ENCODE data around the gene ILF2.
A peak's percentile ranks its signal among the peaks of the same experiment; 100 is the strongest.
"Not testable (repeated sequence)": the region's sequence is repeated elsewhere in the genome, so short reads cannot be mapped to it uniquely, and the experiment has no call there.

Gene ILF2

DNA sequence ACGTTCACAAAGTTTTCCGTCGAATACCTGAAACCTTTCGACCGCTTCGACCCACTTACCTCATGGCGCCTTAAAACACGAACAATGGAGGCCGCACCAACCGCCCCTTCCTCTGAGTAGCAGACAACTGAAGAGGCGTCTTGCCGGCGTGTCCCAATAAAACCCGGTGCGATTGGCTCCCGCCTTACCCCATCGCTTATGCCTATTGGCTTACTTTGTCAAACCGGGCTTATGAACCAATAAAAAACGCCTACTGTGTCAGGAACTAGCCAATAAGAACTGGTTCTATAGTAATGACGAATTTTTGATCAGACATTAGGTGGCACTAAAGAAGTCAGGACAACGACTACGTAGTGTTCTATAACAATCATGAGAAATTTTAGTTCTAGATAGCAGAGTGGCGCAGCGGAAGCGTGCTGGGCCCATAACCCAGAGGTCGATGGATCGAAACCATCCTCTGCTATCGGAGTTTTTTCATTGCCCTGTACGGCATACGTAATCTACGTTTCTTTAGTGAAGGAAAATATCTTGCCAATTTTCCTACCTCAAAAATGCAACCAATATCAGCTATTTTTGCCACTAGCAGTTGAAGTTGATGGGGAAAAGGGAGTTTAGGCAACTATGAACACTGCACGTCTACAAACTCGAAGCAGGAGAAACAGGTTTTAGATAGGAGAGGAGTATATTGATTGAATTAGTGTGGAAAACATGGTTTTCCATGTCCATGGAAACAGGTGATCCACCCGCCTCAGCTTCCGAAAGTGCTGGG lies at the start of gene ILF2:
ILF2 (minus strand) TSS at position 135 of the 769 bp plus-strand sequence; CDS start at position 64, 71 bp downstream.
- DNase-seq = peak; percentile 98

DNA sequence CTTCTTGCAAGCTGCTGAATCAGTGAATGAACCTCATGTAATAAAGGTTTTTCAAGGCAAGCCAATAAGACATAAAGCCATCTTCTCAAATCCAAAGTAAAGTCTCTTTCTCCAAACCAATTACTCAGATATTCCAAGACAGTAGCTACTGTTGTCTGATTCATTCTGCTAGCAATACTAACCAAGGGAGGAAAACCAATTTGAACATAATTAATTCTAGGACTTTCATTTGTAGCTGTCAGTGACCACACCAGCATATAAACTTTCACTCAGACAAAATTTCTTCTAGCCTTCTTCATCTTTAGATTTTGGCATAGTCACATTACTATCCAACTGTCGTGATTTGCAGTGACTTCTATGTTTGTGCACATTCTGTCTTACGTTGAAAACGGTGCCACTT lies 46.5 kb upstream of the ILF2 start:
- DNase-seq = no peak

DNA sequence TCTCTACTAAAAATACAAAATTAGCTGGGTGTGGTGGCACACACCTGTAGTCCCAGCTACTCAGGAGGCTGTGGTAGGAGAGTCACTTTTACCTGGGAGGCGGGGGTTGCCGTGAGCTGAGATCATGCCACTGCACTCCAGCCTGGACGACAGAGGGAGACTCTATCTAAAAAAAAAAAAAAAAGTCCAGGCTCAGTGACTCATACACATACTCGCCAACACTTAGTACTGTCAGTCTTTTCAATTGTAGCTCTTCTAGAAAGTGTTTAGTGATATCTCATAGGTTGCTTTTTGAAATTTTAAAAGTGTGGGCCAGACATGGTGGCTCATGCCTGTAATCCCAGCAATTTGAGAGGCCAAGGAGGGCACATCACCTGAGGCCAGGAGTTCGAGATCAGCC lies 45.4 kb upstream of the ILF2 start:
- not testable (repeated sequence) for DNase-seq

DNA sequence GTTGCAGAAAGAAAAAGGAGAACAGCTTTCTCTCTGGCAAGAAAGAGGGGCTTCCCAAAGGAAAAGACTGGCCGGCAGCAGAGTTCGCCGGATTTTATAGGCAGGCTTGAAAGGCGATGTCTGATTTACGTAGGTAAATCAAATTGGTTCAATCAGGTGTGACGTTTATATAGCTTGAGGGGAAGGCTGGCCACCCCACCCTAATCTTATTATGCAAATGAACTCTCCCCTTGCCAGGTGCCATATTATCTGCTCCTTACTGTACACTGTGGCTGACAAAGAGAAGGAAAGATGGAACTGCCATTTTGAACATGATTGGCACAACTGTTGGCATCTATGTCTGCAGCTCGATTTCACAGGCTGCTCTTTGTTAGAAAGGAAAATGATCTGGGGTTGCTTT lies 40.2 kb upstream of the ILF2 start:
- no peak for DNase-seq

DNA sequence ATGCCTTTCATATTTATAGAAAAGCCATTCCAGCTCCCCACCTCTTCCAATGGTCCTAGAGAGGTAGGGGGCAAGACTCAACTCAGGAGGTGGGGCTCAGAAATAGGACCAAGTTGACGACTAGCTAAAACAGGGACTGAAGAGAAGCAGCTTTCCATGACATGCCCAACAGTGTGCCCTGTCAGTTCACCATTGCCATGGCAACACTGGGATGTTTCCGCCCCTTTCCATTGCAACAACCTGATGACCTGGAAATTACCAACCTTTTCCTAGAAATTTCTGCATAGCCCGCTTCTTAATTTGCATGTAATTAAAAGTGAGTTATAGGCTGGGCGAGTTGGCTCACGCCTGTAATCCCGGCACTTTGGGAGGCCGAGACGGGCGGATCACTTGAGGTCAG lies 34.7 kb upstream of the ILF2 start:
- no peak for DNase-seq

DNA sequence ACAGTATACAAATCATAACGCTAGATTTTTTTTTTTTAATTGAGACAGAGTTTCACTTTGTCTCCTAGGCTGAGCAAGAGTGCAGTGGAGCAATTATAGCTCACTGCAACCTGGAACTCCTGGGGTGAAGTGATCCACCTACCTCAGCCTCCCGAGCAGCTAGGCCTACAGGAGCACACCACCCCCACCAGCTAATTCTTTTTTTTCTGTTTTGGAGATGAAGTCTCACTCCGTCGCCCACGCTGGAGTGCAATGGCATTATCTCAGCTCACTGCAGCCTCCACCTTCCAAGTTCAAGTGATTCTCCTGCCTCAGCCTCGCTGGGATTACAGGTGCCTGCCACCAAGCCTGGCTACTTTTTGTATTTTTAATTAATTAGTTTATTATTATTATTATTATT lies 29.0 kb upstream of the ILF2 start:
- no peak for DNase-seq

DNA sequence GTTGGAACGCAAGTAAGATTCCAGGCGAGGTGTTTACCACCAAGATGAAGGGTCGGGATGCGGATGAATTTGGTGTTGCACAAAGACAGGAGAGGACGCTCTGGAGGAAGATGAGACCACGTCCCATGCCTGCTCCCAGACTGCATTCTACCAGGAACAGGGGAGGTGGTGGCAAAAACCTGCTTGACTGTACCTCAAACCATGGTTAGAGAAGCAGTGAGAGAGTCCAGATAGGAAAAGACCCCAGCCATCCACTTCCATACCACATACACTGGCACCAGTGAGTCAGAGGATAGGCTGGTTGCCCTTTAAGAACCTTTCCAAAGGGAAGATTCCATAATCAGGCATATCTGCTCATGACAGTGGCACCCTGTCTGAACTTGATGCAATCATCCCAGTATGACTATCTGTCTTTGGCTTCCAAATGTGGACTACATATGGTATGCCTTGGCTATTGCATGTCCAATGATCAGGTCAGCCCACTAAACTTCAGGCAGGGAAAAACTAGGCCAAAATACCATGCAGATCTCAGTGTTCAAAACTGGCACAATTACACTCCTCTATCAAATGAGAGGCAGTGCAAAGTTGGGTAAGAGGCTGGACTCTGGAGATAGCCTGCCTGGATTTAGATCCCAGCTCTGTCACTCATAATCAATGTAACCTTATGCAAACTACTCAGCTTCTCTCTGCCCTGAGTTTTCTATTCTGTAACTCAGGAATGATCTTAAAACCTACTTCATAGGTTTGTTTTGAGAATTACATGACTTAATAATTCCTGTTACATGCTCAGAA lies 28.3 kb upstream of the ILF2 start:
- no peak for DNase-seq

DNA sequence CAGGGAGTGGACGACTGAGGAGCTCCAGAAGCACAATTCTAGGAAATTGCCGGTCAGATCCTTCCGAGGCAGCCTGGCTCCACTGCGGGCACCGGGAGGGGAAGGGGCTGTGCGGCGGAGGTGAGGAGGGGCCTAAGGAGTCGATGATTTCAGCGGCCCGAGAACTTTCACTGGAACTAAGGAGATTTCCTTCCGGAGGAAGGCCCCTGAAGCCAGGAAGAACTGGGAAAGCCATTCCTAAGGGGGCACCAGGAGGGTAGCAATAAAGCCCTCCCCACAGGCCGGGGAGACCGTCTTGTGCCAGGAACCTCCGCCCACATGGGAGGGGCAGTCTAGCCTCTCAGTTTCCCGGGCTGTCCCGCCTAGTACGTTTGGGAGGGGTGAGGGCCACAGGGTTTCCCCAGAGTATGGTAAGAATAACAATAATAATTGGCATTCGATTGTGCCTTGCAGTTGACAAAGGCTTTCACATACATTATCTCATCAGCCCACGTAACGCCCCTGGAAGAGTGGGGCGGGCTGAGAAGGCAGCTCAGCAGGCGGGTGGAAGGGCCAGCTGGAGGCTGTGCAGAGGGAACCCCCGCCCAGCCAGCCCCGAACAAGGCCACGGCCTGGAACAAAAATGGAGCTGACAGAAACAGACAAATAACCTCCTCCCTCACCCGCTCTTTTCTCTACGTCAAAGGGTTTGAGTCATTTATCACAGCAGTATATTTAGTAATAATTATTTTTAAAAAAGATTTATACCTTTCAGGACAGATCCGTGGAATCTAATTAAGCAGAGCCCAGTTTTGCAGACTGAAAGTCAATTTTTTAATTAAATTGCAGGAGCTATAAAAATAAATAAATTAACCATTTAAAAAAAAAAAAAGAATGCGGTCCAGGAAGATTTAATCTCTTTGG lies 27.5 kb upstream of the ILF2 start:
- DNase-seq = peak; percentile 12

DNA sequence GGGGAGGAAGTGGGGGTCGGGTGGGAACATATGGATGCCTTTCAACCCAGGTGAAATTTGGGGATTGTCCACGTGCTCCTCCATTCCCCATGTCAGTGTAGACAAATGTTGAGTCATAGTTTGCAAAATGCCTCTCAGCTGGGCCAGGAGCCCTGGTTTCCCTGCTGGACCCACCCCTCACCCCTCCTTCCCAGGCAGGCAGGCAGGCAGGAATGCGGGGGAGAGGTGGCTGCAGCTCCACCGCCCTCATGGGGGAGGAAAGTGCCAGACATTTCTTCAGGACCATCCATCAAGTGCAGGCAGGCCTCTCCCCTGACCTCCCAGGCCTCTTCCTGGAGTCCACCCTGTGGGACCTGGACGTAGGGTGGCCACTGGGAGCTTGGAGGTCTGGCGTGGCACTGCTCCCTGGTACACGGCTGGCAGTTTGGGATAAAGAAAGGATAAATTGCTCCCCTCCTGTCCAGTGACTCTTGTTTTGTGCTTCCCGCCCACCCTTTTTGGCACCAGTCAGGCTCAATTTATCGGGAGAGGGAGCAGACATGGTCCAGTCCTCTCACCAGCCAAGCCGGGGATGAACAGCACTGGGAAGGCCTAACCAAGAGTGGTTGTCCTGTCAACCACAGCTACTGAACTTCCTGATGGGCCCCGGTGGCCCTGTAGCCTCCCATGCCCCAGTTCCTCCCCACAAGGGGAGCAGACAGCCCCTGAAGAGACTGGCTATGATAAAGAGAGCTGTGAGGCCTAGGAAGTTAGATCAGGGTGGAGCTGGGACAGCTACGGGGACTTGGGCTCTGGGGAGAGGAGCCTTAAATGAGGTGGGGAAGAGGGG lies 26.6 kb upstream of the ILF2 start:
- DNase-seq = no peak

DNA sequence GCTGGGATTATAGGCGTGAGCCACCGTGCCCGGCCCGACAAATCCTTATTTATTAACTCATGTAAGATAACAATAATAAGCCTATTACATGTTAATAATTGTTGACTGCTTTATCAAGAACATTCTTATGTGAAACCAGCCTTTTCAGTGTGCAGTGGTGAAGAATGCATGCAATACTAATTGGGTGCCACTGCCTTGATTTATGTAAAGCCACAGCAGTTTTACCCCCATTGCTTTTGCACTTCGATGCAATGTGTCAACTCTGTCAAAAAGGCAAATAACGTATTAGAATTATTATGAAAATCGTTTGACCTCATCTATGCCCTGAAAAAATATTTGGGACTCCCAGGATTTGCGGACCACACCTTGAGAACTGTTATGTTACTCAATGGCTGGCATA lies 25.9 kb upstream of the ILF2 start:
- DNase-seq = no peak

DNA sequence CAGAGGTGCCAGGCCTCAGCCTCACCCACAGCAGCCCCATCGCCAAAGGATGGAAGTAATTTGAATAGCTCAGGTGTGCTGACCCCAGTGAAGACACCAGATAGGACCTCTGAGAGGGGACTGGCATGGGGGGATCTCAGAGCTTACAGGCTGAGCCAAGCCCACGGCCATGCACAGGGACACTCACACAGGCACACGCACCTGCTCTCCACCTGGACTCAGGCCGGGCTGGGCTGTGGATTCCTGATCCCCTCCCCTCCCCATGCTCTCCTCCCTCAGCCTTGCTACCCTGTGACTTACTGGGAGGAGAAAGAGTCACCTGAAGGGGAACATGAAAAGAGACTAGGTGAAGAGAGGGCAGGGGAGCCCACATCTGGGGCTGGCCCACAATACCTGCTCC lies 22.7 kb upstream of the ILF2 start:
- no peak for DNase-seq

DNA sequence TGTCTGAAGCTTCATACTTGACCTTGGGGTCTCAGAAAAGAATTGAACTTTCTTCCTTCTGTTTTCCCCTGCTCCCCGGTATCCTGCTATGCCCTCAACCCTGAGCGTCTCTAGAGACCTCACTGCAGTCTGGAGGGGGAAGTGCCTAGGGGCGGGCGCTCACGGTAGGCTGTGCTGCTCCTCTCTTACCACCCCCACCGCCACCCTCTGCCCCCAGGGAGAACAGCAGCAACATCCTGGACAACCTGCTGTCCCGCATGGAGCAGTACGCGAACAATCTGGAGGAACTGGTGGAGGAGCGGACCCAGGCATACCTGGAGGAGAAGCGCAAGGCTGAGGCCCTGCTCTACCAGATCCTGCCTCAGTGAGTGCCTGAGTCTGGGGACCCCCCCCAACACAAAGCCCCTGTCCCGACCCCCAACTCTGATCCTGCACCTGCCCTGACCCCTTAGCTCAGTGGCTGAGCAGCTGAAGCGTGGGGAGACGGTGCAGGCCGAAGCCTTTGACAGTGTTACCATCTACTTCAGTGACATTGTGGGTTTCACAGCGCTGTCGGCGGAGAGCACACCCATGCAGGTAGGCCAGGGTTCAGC lies 18.0 kb upstream of the ILF2 start:
- no peak for DNase-seq

DNA sequence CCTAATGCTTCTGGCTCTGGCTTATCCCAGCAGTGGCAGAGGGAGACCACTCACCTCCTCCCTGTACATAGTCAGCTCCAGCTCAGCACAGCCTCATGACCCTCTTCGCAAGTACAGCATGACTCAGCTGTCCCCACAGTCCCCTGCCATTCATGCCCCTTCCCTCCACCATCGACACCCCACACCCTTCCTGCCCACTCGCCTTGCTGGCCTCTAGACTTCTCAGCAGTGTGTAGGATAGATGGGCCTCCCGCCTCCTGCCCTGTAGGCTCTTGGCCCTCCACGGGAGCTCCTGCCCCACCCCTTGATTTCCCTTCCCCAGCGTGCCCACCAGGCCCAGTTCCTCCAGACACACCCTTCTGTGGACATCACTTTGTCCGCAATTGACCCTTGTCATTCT lies 17.5 kb upstream of the ILF2 start:
- no peak for DNase-seq

DNA sequence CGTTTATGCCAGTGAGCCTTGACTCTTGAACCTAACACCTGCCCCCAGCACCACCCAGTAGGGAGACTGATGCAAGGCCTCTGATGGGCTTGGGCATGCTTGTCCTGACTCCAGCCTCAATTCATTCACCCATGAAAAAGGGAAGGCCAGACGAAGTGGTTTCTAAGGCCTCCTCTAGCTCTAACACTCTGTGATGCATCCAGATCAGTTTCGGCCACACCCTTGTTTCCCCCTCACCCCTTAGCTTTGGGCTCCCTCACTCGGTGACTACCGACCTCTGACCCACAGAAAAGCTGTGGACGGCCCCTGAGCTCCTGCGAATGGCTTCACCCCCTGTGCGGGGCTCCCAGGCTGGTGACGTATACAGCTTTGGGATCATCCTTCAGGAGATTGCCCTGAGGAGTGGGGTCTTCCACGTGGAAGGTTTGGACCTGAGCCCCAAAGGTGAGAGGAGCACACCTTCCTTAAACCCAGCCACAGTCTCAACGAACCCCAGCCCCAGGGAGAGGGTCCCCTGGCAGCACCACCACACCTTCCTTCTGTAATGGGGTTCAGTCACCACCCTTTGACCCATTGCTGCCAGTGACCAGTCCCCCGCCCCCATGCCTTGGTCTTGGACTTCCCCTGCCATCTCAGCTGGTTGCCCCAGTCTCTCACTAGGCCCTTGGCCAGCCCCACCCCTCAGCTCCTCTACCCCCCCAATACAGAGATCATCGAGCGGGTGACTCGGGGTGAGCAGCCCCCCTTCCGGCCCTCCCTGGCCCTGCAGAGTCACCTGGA lies 16.7 kb upstream of the ILF2 start:
- DNase-seq = no peak

DNA sequence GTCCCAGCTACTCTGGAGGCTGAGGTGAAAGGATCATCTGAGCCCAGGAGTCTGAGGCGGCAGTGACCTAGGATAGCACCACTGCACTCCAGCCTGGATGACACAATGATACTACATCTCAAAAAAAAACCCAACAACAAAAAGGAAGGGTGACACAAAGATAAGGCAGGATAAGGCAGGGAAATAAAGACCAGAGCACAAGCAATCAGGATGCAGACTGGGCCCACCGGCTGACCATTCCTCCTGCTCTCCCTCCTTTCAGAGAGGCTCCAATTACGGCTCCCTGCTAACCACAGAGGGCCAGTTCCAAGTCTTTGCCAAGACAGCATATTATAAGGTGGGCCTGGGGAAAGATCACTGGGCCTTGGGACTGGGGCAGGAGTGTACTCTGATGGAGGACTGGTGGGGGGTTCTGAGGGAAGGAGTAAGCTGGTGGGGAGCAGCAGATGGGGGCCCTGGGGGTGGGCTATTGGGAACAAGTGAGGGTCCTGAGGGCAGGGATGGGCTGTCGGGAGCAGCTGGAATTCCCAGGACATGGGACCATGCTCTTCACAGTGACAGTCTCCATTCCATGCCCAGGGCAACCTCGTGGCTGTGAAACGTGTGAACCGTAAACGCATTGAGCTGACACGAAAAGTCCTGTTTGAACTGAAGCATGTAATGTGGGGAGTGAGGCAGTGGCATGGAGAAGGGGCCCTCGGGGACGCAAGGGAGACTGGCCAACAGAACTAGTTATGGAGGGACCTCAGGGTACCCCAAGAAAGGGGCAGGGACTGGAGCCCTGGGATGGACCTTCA lies 14.9 kb upstream of the ILF2 start:
- DNase-seq = no peak

DNA sequence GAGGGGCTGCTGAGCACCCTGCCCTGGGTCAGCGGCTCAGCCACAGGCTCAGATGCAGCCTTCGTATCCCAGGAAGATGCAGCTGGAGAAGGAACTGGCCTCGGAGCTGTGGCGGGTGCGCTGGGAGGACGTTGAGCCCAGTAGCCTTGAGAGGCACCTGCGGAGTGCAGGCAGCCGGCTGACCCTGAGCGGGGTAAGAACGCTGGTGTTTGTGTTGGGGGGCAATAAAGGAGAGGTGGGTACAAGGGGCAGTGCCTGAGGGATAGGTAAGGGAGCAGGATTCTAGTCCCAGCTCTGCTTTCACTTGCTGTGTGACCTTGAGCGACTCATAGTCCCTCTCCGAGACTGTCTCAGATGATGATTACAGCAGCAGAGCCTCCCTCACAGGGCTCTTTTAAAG lies 14.1 kb upstream of the ILF2 start:
- DNase-seq = no peak

DNA sequence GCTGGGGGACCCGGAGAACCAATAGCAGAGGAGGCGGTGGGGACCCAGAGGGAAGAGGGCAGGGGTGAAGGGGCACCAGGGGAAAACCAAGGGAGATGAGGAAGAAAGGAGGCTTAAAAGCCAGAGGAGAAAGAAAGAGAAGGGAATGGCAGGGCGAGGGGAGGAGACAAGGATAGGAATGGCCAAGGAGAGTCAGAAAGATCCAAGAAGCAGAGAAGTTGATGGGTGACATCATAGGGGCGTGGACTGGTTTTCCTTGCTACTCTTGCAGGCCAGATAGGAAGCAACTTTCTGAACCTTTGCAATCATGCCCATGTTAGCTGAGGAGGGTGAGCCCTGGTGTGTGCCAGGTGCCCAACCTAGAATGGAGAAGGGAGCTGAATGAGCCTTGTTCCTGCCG lies 13.1 kb upstream of the ILF2 start:
- DNase-seq = no peak

DNA sequence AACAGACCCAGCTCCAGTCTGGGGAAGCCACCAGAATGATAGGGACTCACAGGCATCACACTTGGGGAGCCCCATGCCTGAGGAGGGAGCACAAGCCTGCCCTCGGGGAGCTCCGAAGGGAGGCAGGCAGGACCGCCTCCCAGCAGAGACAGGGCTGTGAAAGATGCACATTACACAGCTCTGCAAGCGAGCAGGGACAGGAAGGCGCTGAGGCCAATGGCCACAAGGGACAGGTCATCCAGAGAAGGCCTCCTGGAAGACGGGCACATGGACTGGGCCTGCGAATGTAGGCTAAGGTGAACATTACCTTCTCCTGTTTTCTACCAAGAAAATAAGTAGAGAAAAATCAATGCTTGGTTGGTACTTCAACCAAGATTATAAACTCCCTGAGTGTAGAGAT lies 11.9 kb upstream of the ILF2 start:
- DNase-seq = no peak

DNA sequence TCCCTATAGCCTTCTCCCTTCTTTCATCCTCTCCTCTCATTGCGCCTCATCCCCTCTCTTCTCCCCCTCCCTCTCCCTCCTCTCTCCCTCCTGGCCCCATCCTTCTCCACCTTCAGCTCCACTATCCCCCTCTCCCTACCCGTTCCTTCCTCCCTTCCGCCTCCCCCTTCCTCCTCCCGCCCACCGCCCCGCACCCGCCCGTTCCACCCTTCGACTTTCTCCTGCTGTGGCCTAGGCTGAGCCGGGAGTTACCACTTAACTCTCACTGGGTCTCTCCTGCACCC lies 9.3 kb upstream of the ILF2 start:
- no peak for DNase-seq

DNA sequence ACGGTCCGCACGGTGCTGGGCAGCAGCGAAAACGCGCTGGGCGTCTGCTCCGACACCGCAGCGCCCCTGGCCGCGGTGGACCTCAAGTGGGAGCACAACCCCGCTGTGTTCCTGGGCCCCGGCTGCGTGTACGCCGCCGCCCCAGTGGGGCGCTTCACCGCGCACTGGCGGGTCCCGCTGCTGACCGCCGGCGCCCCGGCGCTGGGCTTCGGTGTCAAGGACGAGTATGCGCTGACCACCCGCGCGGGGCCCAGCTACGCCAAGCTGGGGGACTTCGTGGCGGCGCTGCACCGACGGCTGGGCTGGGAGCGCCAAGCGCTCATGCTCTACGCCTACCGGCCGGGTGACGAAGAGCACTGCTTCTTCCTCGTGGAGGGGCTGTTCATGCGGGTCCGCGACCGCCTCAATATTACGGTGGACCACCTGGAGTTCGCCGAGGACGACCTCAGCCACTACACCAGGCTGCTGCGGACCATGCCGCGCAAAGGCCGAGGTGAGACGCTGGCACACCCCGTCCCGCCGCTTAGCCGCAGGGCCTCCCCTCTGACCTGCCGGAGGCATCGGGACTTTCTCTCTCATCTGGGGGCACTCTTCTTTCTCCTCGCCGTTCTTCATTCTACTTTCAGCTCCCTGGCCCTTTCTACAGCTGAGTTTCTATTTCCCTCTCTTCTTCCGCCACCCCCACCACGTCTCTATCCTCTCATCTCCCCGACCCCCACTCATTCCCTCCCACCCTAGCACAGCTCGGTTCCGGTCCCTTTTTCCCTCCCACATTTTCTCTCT lies 8.7 kb upstream of the ILF2 start:
- peak; percentile 44 for DNase-seq
